DOHH2 (cell line): ENCODE results near the gene LCE1F.
A peak's percentile ranks its signal among the peaks of the same experiment; 100 is the strongest.

Experiments used
- H3F3A ChIP-seq: fragments of 200-600 bp; sonication (generic), shearing (Covaris generic); 2 replicates; pipeline ENCODE4 v1.6.0; 2016; ENCODE audit warnings: antibody characterized with exemption, mild to moderate bottlenecking; ENCODE audit not compliant: control insufficient read depth, insufficient read depth
- H3K27ac ChIP-seq: fragments of 200-600 bp; sonication (generic); 2 replicates; pipeline ENCODE4 v1.5.1; 2014; ENCODE audit warnings: low read depth, mild to moderate bottlenecking, low read length, moderate library complexity
- H3K27me3 ChIP-seq: fragments of 200-600 bp; sonication (generic); 2 replicates; pipeline ENCODE4 v1.6.1; 2014; ENCODE audit warnings: mild to moderate bottlenecking, low read length, mixed read lengths; ENCODE audit not compliant: control insufficient read depth
- H3K36me3 ChIP-seq: fragments of 200-600 bp; sonication (generic); 2 replicates; pipeline ENCODE4 v1.6.1; 2014; ENCODE audit warnings: mild to moderate bottlenecking, low read length, moderate library complexity, mixed read lengths; ENCODE audit not compliant: control insufficient read depth
- H3K4me1 ChIP-seq: fragments of 200-600 bp; sonication (generic); 2 replicates; pipeline ENCODE4 v1.6.1; 2014; ENCODE audit warnings: mild to moderate bottlenecking, low read length, mixed read lengths; ENCODE audit not compliant: control insufficient read depth
- H3K4me2 ChIP-seq: fragments of 200-600 bp; sonication (generic); 2 replicates; pipeline ENCODE4 v1.6.0; 2014; ENCODE audit warnings: mild to moderate bottlenecking, low read length, moderate library complexity
- H3K4me3 ChIP-seq: fragments of 200-600 bp; sonication (generic); 2 replicates; pipeline ENCODE4 v1.5.1; 2014; ENCODE audit warnings: mild to moderate bottlenecking, low read length, mixed read lengths
- H3K79me2 ChIP-seq: fragments of 200-600 bp; sonication (generic); 2 replicates; pipeline ENCODE4 v1.6.1; 2014; ENCODE audit warnings: mild to moderate bottlenecking, low read length, mixed read lengths; ENCODE audit not compliant: control insufficient read depth
- H3K9me2 ChIP-seq: fragments of 200-600 bp; sonication (generic); replicated peaks from 2 replicates; pipeline ENCODE4 v1.6.1; 2014; ENCODE audit warnings: mild to moderate bottlenecking, low read length, mixed read lengths; ENCODE audit not compliant: control insufficient read depth
- H3K9me3 ChIP-seq: fragments of 200-600 bp; sonication (generic); 2 replicates; pipeline ENCODE4 v1.6.1; 2014; ENCODE audit warnings: antibody characterized with exemption, low read length, mixed read lengths; ENCODE audit not compliant: control insufficient read depth, insufficient read depth
- H4K20me1 ChIP-seq: fragments of 200-600 bp; sonication (generic); 2 replicates; pipeline ENCODE4 v1.6.0; 2014; ENCODE audit warnings: low read depth, mild to moderate bottlenecking, antibody characterized with exemption, low read length, moderate library complexity; ENCODE audit not compliant: control insufficient read depth, insufficient read depth
- CTCF ChIP-seq: fragments of 200-600 bp; sonication (generic); IDR thresholded peaks from one replicate; pipeline ENCODE4 v1.5.1; 2014; ENCODE audit warnings: antibody characterized with exemption, mild to moderate bottlenecking, low read depth, low read length; ENCODE audit not compliant: poor library complexity, severe bottlenecking
- EZH2phosphoT487 ChIP-seq: fragments of 200-600 bp; sonication (generic); IDR thresholded peaks from 2 replicates; pipeline ENCODE4 v1.6.1; 2017; ENCODE audit warnings: borderline replicate concordance, mild to moderate bottlenecking, antibody characterized with exemption, low read length, moderate library complexity, mixed read lengths

The LCE1F gene

DNA sequence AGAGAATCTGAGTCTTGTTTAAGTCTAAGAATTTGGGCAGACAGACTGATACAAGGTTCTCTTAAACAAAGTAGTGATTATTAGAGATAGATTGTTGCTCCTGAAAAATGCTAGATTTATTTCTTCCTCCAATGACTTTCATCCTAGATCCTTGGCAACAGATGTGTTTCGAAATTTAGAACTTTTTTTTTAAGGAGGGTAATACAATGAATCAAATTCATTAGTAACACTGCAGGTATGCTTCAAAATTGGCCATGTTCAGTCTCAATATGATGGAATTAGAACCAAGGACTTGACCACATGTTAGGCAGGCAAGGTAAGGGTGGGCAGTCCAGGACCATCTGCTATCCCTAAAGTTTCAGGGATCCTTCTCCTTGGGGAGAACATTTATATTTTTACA lies 4.5 kb upstream of the LCE1F start:
- no peak for TF ChIP-seq CTCF
- no peak for TF ChIP-seq EZH2phosphoT487
- no peak overlapping the region for H3K27ac ChIP-seq
- H3K4me1 ChIP-seq = no peaks in the 10 kb centered on the region
- no peaks in the 10 kb centered on the region; the same call in 1 of the 2 replicates for H3K27me3 ChIP-seq
- H3K9me3 ChIP-seq = no peaks in the 10 kb centered on the region
- no peaks in the 10 kb centered on the region for H3K36me3 ChIP-seq
- no peak overlapping the region for H3K4me3 ChIP-seq
- H3K79me2 ChIP-seq = no peaks in the 10 kb centered on the region
- H3K9me2 ChIP-seq = no peaks in the 10 kb centered on the region
- H4K20me1 ChIP-seq = no peaks in the 10 kb centered on the region
- no peaks in the 10 kb centered on the region for H3F3A ChIP-seq
- no peak overlapping the region for H3K4me2 ChIP-seq

- H3K36me3 ChIP-seq = no peaks in the 10 kb centered on the region
- no peaks in the 10 kb centered on the region for H3F3A ChIP-seq
- H3K27me3 ChIP-seq = no peaks in the 10 kb centered on the region
- H3K9me3 ChIP-seq = no peaks in the 10 kb centered on the region
- no peaks in the 10 kb centered on the region for H3K4me1 ChIP-seq
- H3K9me2 ChIP-seq = no peaks in the 10 kb centered on the region
- no peaks in the 10 kb centered on the region for H4K20me1 ChIP-seq
- H3K27ac ChIP-seq = no peak overlapping the region
- TF ChIP-seq CTCF = no peak
- no peaks in the 10 kb centered on the region for H3K79me2 ChIP-seq
- no peak overlapping the region for H3K4me2 ChIP-seq
- no peak overlapping the region for H3K4me3 ChIP-seq
Observed at GRCh38 chr1:152776361-152776760, 1.4 kb downstream of the LCE1F start.

DNA sequence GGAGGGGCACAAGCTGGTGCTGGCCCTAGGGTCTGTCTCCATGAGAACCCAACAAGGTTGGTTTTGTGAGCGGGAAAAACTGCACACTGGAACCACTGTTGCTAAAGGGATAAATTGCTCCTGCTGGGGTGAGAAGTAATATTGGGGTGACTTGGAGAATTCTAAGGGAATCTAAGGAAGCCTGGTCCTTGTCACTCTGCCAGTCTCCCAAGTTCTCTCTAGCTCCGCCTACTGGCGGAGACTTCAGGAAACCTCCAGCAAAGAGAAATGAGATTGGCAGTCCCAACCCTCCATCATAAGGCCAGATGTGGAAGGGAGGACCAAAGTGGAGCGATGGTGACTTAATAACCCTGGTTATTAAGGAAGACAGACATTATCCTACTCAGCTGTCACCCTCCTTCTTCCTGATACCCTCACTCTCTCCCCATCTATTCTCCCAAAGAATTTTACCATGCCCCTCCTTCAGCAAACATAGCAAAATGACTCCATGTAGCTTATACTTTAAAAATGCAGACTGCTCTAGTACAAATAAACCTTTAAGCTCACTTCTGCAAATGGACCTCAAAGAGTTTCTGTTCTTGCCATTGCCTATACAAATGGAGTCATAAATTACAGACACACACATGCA lies 2.7 kb downstream of the LCE1F start:
- Histone ChIP-seq H3F3A (no peaks in the 10 kb centered on the region), H3K9me2 (no peaks in the 10 kb centered on the region), H3K9me3 (no peaks in the 10 kb centered on the region), H3K4me1 (no peaks in the 10 kb centered on the region), H3K4me3 (no peak overlapping the region), H3K36me3 (no peaks in the 10 kb centered on the region), H3K79me2 (no peaks in the 10 kb centered on the region), H3K4me2 (no peak overlapping the region), H4K20me1 (no peaks in the 10 kb centered on the region), H3K27me3 (no peaks in the 10 kb centered on the region), H3K27ac (no peak overlapping the region)
- peak; percentile 58 for TF ChIP-seq CTCF
- TF ChIP-seq EZH2phosphoT487 = no peak
